GM21576 (cell line): ENCODE measurements around the gene CYB561.

ENCODE experiments used
- ATAC-seq: cut with Tn5 transposase; IDR thresholded peaks from one replicate; pipeline ENCODE4 v1.9.1; 2021; ENCODE audit warnings: mild to moderate bottlenecking, moderate library complexity; ENCODE audit not compliant: unreplicated experiment

CYB561 gene

GRCh38 chr17:63418540-63418939 lies 27.6 kb downstream of the CYB561 start:
- ATAC-seq, result no peak

- no peak for ATAC-seq
Measured at GRCh38 chr17:63414222-63414621, 31.9 kb downstream of the CYB561 start.

DNA sequence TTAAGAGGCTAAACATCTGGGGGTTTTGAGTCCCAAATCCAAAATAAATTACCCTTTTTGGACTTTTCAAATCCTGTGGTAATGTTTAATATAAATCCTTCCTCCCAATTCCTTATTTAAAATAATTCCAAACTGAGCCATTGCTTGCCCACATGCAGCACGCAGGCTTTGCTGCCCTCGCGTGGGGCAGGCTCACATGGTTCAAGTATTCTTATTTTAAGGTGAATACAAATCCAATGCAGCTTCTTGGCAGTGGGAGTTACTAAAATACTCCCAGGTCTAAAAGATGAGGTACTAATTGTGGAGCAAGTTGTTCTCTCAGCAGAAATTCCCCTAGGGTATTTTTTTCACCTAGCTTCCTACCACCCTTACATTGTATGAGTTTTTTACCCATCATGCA lies 33.0 kb downstream of the CYB561 start:
- no peak for ATAC-seq

DNA sequence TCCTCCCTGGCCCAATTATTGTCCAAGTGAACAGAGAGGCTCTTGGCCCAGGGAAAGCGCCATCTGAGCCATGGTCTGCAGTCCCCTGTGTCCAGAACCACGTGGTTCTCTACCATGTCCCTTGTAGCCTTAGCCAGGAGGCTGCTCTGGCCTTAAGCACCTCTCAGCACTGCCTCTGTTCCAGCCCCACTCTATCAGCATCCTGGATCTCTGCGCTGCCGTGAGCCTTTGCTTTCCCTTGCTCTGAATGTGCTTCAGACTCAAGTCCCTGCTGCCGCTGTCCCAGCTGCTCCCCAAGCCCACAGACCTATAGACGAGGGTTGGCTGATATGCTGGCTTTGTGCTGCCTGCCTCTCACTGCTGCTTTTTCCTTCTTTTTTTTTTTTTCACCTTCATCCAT lies 33.9 kb downstream of the CYB561 start:
- no peak for ATAC-seq

DNA sequence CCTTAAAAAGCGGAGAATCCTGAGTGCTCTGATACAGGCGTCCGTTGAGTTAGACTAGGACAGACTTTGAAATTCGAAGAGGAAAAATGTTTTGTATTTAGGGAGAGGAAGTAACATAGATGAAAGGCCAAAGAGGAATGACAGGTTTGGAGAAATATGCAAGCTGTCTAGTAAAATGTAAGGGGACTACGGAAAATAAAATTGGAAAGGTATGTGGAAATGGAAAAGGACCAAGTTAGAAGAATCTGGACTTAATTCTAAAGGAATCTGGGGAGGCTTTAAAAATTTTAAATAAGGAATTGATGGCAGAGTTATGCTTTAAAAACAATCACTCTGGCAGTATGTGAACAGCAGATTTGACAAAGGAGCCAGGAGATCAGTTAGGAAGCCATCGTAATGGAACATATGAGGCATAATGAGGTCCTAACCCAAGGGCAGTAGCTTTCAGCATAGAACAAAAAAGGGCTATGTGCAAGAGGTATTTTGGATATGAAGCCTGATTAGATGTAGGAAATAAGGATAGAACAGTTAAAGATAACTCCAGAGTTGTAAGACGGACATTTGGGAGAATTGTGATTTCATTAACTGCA lies 38.3 kb downstream of the CYB561 start:
- no peak for ATAC-seq

GRCh38 chr17:63406689-63407330 lies 39.3 kb downstream of the CYB561 start:
- no peak for ATAC-seq

- ATAC-seq, result no peak
Measured at GRCh38 chr17:63405741-63406261, 40.3 kb downstream of the CYB561 start.

- no peak for ATAC-seq
Measured at GRCh38 chr17:63405020-63405419, 41.1 kb downstream of the CYB561 start.

DNA sequence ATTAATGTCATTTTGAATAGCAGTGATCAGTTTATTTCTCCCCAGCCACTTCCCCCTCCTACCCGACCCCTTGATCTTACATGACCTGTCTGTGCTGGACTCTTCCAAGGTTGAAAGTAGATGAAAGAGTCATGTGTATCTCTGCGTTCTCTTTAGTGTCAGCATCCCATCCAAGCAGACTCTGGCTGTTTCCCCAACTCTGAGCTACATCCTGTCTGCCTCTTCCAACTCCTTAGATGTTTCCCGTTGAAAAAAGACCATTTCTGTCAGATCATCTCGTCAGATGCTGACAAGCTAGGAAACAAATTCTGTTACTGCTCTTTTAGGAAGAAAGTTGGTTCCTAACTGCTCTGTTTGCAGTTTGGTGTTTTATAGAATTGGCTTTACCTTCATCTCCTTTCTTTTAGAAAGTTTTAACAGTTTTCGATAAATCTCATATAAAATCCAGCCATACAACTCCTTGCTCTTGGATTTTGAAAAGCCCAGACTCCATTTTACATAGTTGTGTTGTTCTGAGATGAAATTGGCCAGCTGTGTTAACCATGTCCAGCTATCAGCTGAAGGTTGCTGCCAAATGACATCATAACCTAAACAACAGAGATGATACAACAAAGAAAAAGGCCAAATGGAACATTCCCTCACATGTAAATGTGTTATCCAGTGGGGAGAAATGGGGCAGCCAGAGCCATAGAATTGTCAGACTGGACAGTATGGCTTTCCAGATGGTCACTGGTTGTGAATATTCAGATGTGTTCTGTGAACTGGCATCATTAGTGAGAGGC lies 43.5 kb downstream of the CYB561 start:
- no peak for ATAC-seq

DNA sequence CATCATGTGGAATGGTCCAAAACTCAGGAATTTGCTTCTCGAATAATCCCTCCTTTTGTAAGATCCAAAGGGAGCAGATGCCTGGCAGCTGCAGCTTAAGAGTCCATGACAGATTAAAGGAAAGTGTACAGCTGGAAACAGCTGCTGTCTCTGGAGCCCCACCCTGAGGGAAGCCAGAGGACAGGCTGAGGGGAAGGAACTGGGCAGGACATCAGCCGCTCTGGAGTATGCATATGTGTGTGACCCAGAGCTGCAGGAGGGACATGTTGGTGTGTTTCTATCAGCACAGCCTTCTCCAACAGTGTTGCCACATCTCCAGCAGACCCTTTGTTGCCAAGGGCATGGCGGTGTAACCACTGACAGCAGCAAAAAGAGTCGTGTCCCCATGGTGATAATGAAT lies 46.2 kb downstream of the CYB561 start:
- ATAC-seq, result no peak

DNA sequence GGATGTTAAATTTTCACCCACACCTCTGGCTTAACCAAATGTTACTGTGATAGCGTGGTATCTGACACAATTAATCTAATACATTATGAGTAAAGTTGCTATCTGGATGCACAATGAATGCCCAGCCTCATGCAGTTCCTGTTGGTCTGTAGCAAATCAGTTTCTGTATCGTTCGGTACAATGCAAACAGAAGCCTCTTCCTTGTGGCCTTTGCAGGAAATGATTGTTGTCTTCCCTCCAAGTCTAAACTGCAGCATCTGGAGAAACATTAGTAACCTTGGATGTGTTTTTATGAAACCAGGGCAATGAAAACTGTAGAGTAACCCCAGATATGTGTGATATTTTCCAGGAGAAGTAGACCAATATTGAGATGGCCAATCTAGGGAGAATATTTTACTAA lies 46.8 kb downstream of the CYB561 start:
- ATAC-seq, result no peak

- ATAC-seq, result no peak
Measured at GRCh38 chr17:63398680-63399079, 47.4 kb downstream of the CYB561 start.

DNA sequence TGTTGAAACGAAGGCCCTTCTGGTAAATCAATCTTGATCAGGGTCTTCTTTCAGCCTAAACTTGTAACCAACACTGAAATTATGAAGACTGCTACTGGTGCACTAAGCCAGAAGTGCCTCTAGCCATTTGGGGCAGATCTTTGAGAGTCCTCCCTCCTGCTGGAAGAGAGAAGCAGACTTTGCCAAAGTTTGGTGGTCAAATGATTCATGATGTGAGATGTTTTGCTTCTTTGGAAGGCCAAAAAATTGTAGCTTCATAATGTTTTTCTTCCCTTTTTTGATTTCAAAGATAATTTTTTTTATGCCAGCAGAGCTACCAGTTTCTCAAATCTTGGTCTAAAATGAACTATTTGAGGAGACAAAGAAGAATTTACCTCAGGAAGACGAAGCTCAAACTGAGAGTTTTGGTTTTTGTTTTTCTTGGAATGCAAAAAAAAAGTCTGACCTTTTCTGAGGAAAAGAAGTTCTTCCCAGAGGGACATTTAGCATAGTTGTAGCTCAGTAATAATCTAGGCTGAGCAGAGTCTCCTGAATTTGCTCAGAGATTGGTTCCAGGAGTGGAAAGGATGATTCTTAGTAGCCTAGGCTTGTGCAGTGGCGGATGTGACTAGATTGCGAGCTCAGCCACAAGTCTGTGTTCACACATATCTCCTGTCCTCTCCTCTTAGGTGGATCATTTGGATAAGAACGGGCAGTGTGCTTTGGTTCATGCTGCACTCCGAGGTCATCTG lies 50.9 kb downstream of the CYB561 start:
- ATAC-seq, result no peak

DNA sequence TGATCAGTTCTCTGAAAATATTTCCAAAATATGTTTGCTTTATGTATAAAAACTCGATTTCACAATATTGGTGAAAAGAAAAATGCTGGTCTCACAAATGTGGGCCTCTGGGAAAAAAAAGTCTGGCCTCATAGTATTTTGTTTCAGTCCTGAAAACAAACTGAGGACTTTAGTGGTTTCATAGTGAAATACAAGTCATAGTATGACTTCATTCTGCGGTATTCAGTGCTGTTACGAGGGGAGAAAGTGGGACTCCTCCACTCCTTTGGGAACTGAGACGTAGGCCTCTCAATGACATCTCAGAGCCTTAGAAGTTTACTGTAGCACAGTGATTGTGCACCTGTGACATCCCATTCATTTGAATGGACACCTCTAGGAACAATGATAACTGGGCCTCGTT lies 56.0 kb downstream of the CYB561 start:
- ATAC-seq, result no peak

- ATAC-seq, result no peak
Measured at GRCh38 chr17:63387656-63388340, 58.3 kb downstream of the CYB561 start.

DNA sequence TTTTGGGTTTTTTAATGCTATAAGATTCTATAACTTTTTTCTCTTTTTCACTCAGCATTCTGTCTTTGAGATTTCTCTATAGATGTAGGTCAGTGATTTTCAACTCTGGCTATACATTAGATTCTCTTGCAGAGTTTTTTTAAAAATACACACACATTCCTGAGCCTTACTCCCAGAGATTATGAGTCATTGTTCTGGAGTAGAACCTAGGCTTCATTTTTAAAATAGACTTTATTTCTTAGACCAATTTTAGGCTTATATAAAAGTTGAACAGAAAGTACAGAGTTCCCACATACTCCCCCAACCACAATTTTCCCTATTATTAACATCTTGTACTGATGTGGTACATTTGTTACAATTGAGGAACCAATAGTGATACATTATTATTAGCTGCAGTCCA lies 63.3 kb downstream of the CYB561 start:
- ATAC-seq, result no peak
